Trophoblast cell (in vitro differentiated cells and primary cell): ENCODE results near the gene B3GALNT2.

Experiments used
- DNase-seq, 2 donors: peaks; one replicate each; pipeline ENCODE4 v3.0.0-alpha.2; 2016
- H2AFZ ChIP-seq: 2 replicates; pipeline ENCODE4 v1.6.1; 2013; ENCODE audit warnings: low read length, moderate library complexity, mild to moderate bottlenecking; ENCODE audit not compliant: insufficient read depth, poor library complexity
- H2AK5ac ChIP-seq: 2 replicates; pipeline ENCODE4 v1.6.1; 2013; ENCODE audit warnings: mild to moderate bottlenecking, low read length
- H2BK120ac ChIP-seq: 2 replicates; pipeline ENCODE4 v1.6.1; 2013; ENCODE audit warnings: low read length, mild to moderate bottlenecking, moderate library complexity; ENCODE audit not compliant: insufficient read depth, poor library complexity
- H2BK12ac ChIP-seq: 2 replicates; pipeline ENCODE4 v1.6.1; 2013; ENCODE audit warnings: mild to moderate bottlenecking, low read length, moderate library complexity
- H2BK5ac ChIP-seq: 2 replicates; pipeline ENCODE4 v1.6.1; 2013; ENCODE audit warnings: low read length, low read depth, moderate library complexity, mild to moderate bottlenecking; ENCODE audit not compliant: poor library complexity
- H3K14ac ChIP-seq: 2 replicates; pipeline ENCODE4 v1.6.1; 2013; ENCODE audit warnings: mild to moderate bottlenecking, low read length
- H3K18ac ChIP-seq: 2 replicates; pipeline ENCODE4 v1.6.1; 2013; ENCODE audit warnings: mild to moderate bottlenecking, low read length
- H3K23ac ChIP-seq: 2 replicates; pipeline ENCODE4 v1.6.1; 2013; ENCODE audit warnings: low read length
- H3K27ac ChIP-seq: 2 replicates; pipeline ENCODE4 v1.5.1; 2013; ENCODE audit warnings: low read depth, mild to moderate bottlenecking, inconsistent platforms, low read length, moderate library complexity
- H3K27me3 ChIP-seq: 2 replicates; pipeline ENCODE4 v1.6.1; 2013; ENCODE audit warnings: inconsistent platforms, mild to moderate bottlenecking, low read length, moderate library complexity; ENCODE audit not compliant: insufficient read depth
- H3K36me3 ChIP-seq, 2 experiments: 1 replicate in 1 of 2; 2 replicates in 1 of 2; pipeline ENCODE4 v1.6.1; 2013; ENCODE audit warnings: low read length in 2 of 2, mild to moderate bottlenecking in 2 of 2, moderate library complexity in 1 of 2; ENCODE audit not compliant: insufficient read depth in 2 of 2, control insufficient read depth in 1 of 2
- H3K4ac ChIP-seq: 2 replicates; pipeline ENCODE4 v1.6.1; 2013; ENCODE audit warnings: low read depth, mild to moderate bottlenecking, low read length, moderate library complexity
- H3K4me1 ChIP-seq, 2 experiments: 1 replicate in 1 of 2; 2 replicates in 1 of 2; pipeline ENCODE4 v1.6.1; 2013; ENCODE audit warnings: low read length in 2 of 2, mild to moderate bottlenecking in 2 of 2, moderate library complexity in 1 of 2; ENCODE audit not compliant: insufficient read depth in 2 of 2, control insufficient read depth in 1 of 2
- H3K4me2 ChIP-seq: 2 replicates; pipeline ENCODE4 v1.6.1; 2013; ENCODE audit warnings: inconsistent platforms, mild to moderate bottlenecking, low read length, moderate library complexity
- H3K4me3 ChIP-seq: 2 replicates; pipeline ENCODE4 v1.5.1; 2013; ENCODE audit warnings: mild to moderate bottlenecking, low read depth, low read length, inconsistent platforms
- H3K79me1 ChIP-seq: one replicate; pipeline ENCODE4 v1.6.1; 2013; ENCODE audit warnings: low read length
- H3K79me2 ChIP-seq: 2 replicates; pipeline ENCODE4 v1.6.1; 2013; ENCODE audit warnings: low read length, mild to moderate bottlenecking; ENCODE audit not compliant: control insufficient read depth, insufficient read depth, poor library complexity
- H3K9ac ChIP-seq: 2 replicates; pipeline ENCODE4 v1.6.1; 2013; ENCODE audit warnings: mild to moderate bottlenecking, low read length
- H3K9me3 ChIP-seq: 2 replicates; pipeline ENCODE4 v1.6.1; 2013; ENCODE audit warnings: low read depth, mild to moderate bottlenecking, control low read depth, inconsistent platforms, low read length; ENCODE audit not compliant: insufficient read depth
- H4K12ac ChIP-seq: 2 replicates; pipeline ENCODE4 v1.6.1; 2013; ENCODE audit warnings: low read depth, mild to moderate bottlenecking, low read length, moderate library complexity
- H4K8ac ChIP-seq: 2 replicates; pipeline ENCODE4 v1.6.1; 2013; ENCODE audit warnings: low read depth, mild to moderate bottlenecking, low read length, moderate library complexity
- H4K91ac ChIP-seq: one replicate; pipeline ENCODE4 v1.6.1; 2013; ENCODE audit warnings: low read depth, mild to moderate bottlenecking, low read length, moderate library complexity
- WGBS: extraction: QIAGEN DNeasy Blood & Tissue Kit; methylation state at CpG from one replicate; pipeline ENCODE4 v1.1.7; 2013; ENCODE audit warnings: missing lambda C conversion rate; ENCODE audit not compliant: insufficient read length, insufficient coverage; ENCODE audit errors: extremely low coverage; 5-methylcytosine and 5-hydroxymethylcytosine counted together

B3GALNT2 gene

DNA sequence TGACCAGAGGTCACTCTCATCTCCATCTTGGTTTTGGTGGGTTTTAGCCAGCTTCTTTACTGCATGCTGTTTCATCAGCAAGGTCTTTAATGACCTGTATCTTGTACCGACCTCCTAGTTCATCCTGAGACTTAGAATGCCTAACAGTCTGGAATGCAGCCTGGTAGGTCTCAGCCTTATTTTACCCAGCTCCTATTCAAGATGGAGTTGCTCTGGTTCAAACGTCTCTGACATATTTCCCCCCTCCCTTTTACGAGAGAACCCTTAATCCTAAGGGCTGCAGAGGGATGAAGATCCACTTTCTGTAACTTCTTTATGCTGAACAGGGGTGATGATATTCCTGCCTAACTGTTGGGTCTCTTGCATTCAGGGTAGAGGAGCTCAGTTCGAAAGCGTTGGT, 93.8 kb downstream of the B3GALNT2 start:
- H3K27ac ChIP-seq: no peak overlapping the region
- peak in 1 of 2 donors; percentile 15 for DNase-seq
- H4K8ac ChIP-seq: no peak overlapping the region
- peaks cover 0 to 3% of the 10 kb centered on the region in 2 experiments for H3K4me1 ChIP-seq
- H4K12ac ChIP-seq: no peak overlapping the region
- no peak overlapping the region for H2AFZ ChIP-seq
- H2AK5ac ChIP-seq: no peak overlapping the region
- no peaks in the 10 kb centered on the region for H3K27me3 ChIP-seq
- peak overlapping the region; percentile 13 for H4K91ac ChIP-seq
- no peak overlapping the region for H2BK5ac ChIP-seq
- H3K4ac ChIP-seq: no peak overlapping the region
- WGBS: no CpG with 5 or more reads among the region's 5 CpGs
- H3K9me3 ChIP-seq: no peaks in the 10 kb centered on the region
- no peak overlapping the region for H3K18ac ChIP-seq
- no peak overlapping the region for H2BK12ac ChIP-seq
- H3K4me2 ChIP-seq: no peak overlapping the region
- H3K23ac ChIP-seq: no peak overlapping the region
- H3K4me3 ChIP-seq: no peak overlapping the region
- peaks cover 0 to 2% of the 10 kb centered on the region in 2 experiments for H3K36me3 ChIP-seq
- no peak overlapping the region for H3K9ac ChIP-seq
- H3K14ac ChIP-seq: no peak overlapping the region
- H3K79me2 ChIP-seq: no peaks in the 10 kb centered on the region
- H2BK120ac ChIP-seq: no peak overlapping the region
- H3K79me1 ChIP-seq: no peaks in the 10 kb centered on the region

DNA sequence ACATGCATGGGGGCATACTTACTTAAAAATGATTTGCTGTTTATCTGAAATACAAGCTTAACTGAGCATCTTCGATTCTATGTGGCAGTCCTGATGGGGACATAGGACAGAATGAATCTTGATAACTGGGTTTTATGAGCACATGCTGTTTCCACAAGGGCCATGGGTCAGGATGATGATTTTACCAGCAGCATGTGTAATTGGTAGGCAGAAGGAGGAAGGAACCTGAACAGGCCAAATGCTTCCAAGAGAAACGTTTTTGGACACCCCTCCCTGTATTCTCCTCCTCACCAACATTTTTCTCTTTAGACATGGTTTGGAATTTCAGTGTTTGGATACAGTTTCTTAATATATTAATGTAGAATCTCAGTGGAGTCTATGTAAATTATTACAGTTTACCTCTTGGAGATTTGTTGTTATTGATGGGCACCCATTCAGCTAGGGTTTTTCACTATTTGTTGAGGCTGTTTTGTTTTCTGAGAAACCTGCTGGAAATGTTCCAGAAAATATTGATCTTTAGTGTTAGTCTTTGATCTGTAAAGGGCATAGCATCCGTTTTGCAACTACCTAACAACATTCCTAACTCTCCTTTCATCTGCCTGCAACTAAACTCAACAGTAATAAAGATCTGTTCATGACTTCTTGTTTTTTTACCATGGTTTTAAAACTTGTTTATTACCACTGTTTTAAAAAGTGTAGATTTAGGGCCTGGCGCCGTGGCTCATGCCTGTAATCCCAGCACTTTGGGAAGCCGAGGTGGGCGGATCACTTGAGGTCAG, 95.0 kb downstream of the B3GALNT2 start:
- no CpG with 5 or more reads among the region's 7 CpGs for WGBS
- peak in 1 of 2 donors; percentile 29 for DNase-seq
- Histone ChIP-seq H3K23ac (no peak overlapping the region), H3K79me2 (no peaks in the 10 kb centered on the region), H3K4ac (no peak overlapping the region), H3K9me3 (no peaks in the 10 kb centered on the region), H3K4me3 (no peak overlapping the region), H3K9ac (no peak overlapping the region), H3K27me3 (no peaks in the 10 kb centered on the region), H4K8ac (no peak overlapping the region), H3K14ac (no peak overlapping the region), H2BK5ac (no peak overlapping the region), H3K18ac (no peak overlapping the region), H2BK12ac (no peak overlapping the region), H2BK120ac (peak overlapping the region; percentile 24), H3K4me1 (peaks cover 0 to 3% of the 10 kb centered on the region in 2 experiments), H2AK5ac (no peak overlapping the region), H3K36me3 (no peaks in the 10 kb centered on the region), H4K12ac (no peak overlapping the region), H4K91ac (peak overlapping the region; percentile 35), H3K27ac (no peak overlapping the region), H3K4me2 (no peak overlapping the region), H3K79me1 (no peaks in the 10 kb centered on the region), H2AFZ (no peak overlapping the region)

DNA sequence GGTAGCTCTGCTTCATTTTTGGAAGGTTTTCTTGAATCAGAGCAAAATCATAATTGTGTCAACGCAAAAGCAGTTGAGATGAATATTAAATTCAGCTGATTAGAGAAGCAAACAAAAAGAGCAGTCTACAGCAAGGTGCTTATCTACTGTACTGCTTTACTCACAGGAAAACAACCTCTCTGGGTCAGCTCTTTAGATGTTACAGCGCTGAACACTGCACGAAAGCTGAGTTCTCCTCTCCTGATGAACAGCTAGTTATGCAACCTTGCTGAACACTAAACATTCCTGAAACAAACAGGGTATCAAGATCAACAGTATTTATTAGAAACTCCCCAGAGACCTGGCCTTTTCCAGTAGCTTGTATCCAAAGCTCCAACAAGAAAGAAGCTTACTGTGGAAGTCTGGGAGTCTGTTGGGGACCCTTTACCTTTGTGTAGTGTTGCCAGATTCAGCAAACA, 95.7 kb downstream of the B3GALNT2 start:
- Histone ChIP-seq H4K12ac (no peak overlapping the region), H3K36me3 (no peaks in the 10 kb centered on the region), H3K79me1 (no peaks in the 10 kb centered on the region), H3K27me3 (no peaks in the 10 kb centered on the region), H4K8ac (no peak overlapping the region), H3K18ac (no peak overlapping the region), H3K4me2 (no peak overlapping the region), H2AK5ac (no peak overlapping the region), H3K9me3 (no peaks in the 10 kb centered on the region), H3K4me3 (no peak overlapping the region), H3K79me2 (no peaks in the 10 kb centered on the region), H3K14ac (no peak overlapping the region), H2BK5ac (no peak overlapping the region), H3K9ac (no peak overlapping the region), H4K91ac (no peak overlapping the region), H2BK120ac (no peak overlapping the region), H3K4me1 (peaks cover 0 to 3% of the 10 kb centered on the region in 2 experiments), H2AFZ (no peak overlapping the region), H3K23ac (no peak overlapping the region), H3K4ac (no peak overlapping the region), H3K27ac (no peak overlapping the region), H2BK12ac (no peak overlapping the region)
- DNase-seq: peak; percentile 38 to 72
- WGBS: no CpG with 5 or more reads among the region's 3 CpGs

DNA sequence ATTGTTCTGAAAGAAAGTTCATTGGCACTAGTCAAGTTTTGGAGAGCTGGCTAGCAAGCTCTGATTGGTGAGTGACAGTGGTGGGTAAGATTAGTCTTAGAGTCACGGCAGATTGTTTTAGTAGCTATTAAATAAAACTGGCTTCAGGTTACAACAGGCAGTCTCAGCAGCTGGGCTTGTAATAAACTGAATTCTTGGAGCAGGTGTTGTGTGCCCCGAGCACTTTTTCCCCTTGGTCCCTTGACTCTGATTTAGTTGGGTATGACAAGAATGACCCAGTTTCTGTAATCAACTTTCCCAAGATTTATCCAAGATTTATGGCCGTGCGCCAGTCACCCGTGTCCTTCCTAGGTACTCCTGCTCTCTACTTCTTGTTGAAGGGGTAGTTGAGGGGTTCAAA, 96.8 kb downstream of the B3GALNT2 start:
- no CpG with 5 or more reads among the region's 5 CpGs for WGBS
- no peak overlapping the region for H4K91ac ChIP-seq
- peak; percentile 27 to 29 for DNase-seq

More for the DNA sequence above, 96.8 kb downstream of the B3GALNT2 start:
- peaks cover 3% of the 10 kb centered on the region for H3K79me1 ChIP-seq
- H3K4me1 ChIP-seq: peaks cover 0 to 6% of the 10 kb centered on the region in 2 experiments
- no peak overlapping the region for H3K23ac ChIP-seq
- H3K79me2 ChIP-seq: no peaks in the 10 kb centered on the region
- H2BK5ac ChIP-seq: no peak overlapping the region
- H2AK5ac ChIP-seq: no peak overlapping the region
- no peaks in the 10 kb centered on the region for H3K27me3 ChIP-seq
- no peak overlapping the region for H2BK120ac ChIP-seq
- H3K4me2 ChIP-seq: no peak overlapping the region
- H3K4ac ChIP-seq: no peak overlapping the region
- H4K12ac ChIP-seq: no peak overlapping the region
- H3K4me3 ChIP-seq: no peak overlapping the region
- H3K18ac ChIP-seq: no peak overlapping the region
- H3K27ac ChIP-seq: no peak overlapping the region
- H4K8ac ChIP-seq: no peak overlapping the region
- no peak overlapping the region for H2BK12ac ChIP-seq
- no peaks in the 10 kb centered on the region for H3K36me3 ChIP-seq
- no peak overlapping the region for H3K9ac ChIP-seq
- H3K14ac ChIP-seq: no peak overlapping the region
- H3K9me3 ChIP-seq: no peaks in the 10 kb centered on the region
- no peak overlapping the region for H2AFZ ChIP-seq
